ENCODE data around the gene SPAG9.

The SPAG9 gene

DNA sequence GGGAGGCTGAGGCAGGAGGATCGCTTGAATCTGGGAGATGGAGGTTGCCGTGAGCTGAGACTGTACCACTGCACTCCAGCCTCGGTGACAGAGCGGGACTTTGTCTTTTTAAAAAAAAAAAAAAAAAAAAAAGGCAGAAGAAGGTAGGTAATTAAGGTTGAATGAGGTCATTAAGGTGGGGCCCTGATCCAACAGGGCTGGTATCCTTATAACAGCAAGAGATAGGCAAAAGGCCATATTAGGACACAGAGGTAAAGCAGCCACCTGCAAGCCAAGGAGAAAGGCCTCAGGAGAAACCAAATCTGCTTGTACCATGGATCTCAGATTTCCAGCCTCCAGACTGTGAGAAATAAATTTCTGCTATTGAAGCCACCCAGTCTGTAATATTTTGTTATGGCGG lies 60.3 kb downstream of the SPAG9 start:
- Histone ChIP-seq H3K27me3 (ENCODE audit: insufficient read depth, low read length) (no peaks in the 10 kb centered on the region), H2AFZ (ENCODE audit: low read depth, low read length) (no peak overlapping the region), H3K36me3 (ENCODE audit: insufficient read depth, low read length) (no peaks in the 10 kb centered on the region), H3K4me1 (ENCODE audit: insufficient read depth, low read length) (peaks cover 23% of the 10 kb centered on the region), H3K9me3 (ENCODE audit: low read length) (no peaks in the 10 kb centered on the region), H3K4me3 (ENCODE audit: low read length) (no peak overlapping the region)

DNA sequence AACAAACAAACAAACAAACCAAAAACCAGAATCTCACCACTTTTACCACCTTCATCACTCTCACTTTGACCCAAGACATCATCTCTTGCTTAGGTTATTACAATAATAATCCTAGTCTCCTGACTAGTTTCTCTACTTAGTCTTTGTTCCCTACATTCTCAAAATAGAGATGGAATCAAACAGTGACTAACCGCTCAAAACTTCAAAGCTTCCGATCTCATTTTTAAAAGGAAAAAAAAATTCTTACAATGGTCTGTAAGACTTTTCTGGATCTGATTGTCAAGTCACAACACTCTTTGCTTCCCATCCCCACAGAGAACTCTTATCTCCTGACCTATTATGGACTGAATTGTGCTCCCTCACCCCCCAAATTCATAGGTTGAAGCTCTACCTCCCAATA lies 60.9 kb downstream of the SPAG9 start:
- no peak overlapping the region for H3K4me3 ChIP-seq (ENCODE audit: low read length)
- no peaks in the 10 kb centered on the region for H3K9me3 ChIP-seq (ENCODE audit: low read length)
- no peaks in the 10 kb centered on the region for H3K36me3 ChIP-seq (ENCODE audit: insufficient read depth, low read length)
- no peak overlapping the region for H2AFZ ChIP-seq (ENCODE audit: low read depth, low read length)
- H3K4me1 ChIP-seq (ENCODE audit: insufficient read depth, low read length): peaks cover 23% of the 10 kb centered on the region
- no peaks in the 10 kb centered on the region for H3K27me3 ChIP-seq (ENCODE audit: insufficient read depth, low read length)

DNA sequence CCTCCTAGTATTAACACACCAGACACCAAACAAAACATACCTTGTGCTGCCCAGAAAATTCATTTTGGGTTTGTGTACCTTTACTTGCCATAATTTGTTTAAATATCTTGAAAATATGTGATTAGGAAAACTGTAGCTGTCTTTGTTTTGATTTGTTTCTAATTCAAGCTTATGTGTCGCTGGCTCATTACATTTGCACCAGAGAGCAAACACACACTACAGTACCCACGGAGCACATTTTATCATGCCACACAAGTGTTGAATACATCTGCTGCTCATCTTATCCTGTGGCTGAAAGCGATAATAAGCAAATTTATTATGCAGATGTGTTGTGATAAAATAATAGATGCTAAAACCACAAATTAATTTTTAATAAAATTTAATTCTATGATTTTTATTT lies 63.1 kb downstream of the SPAG9 start:
- Histone ChIP-seq H3K27me3 (ENCODE audit: insufficient read depth, low read length) (no peaks in the 10 kb centered on the region), H2AFZ (ENCODE audit: low read depth, low read length) (no peak overlapping the region), H3K9me3 (ENCODE audit: low read length) (no peaks in the 10 kb centered on the region), H3K36me3 (ENCODE audit: insufficient read depth, low read length) (no peaks in the 10 kb centered on the region), H3K4me1 (ENCODE audit: insufficient read depth, low read length) (peaks cover 23% of the 10 kb centered on the region), H3K4me3 (ENCODE audit: low read length) (no peak overlapping the region)

DNA sequence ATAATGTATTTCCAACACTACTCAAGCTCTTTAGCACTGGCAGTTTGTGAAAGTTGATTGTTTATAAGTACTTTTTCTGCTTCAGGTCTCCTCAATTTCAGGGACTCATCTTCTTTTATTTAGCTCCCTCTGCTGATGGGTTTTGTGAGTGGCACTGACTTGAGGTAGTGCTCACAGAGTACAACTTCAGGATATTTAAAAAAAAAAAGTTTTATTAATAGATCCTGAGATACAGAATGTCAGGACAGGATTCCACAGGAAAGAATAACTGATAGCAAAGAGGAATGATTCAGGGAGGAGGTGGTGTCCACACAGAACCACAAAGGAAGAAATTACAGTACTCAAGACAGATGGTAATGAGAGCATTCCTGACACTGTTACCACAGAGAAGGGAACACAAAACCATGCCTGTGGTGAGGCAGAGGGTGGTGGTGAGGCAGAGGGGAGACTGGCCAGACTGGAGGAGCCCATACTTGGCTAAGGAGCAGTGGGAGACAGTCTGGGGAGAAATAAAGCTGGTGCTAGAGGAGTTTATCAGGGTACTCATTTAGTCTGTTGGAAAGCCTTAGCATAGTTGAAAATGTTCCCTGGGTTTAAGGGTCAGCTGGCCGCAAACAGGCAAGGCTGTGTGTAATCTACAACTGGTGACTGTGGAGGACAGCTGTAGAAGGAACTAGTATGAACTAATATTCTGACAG lies 63.7 kb downstream of the SPAG9 start:
- Histone ChIP-seq H3K27me3 (ENCODE audit: insufficient read depth, low read length) (no peaks in the 10 kb centered on the region), H3K4me3 (ENCODE audit: low read length) (no peak overlapping the region), H3K4me1 (ENCODE audit: insufficient read depth, low read length) (peaks cover 26% of the 10 kb centered on the region), H3K36me3 (ENCODE audit: insufficient read depth, low read length) (no peaks in the 10 kb centered on the region), H3K9me3 (ENCODE audit: low read length) (no peaks in the 10 kb centered on the region), H2AFZ (ENCODE audit: low read depth, low read length) (no peak overlapping the region)

DNA sequence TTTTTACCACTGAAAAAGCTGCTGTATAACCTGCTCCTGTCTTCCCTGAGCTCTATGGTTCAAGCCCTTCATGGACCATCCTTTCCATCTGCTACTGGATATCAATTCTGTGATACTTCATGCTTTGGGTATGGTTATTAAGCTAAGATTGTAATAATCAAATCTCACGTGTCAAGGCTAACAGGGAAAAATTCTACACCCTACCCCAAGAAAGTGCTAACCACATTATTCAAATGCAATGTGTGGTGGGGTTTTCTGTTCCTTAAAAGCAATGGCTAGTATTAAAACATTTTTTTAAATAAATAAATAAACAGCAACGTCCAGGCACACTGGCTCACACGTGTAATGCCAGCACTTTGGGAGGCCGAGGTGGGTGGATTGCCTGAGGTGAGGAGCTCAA lies 65.9 kb downstream of the SPAG9 start:
- Histone ChIP-seq H2AFZ (ENCODE audit: low read depth, low read length) (no peak overlapping the region), H3K4me3 (ENCODE audit: low read length) (no peak overlapping the region), H3K9me3 (ENCODE audit: low read length) (no peaks in the 10 kb centered on the region), H3K4me1 (ENCODE audit: insufficient read depth, low read length) (peaks cover 26% of the 10 kb centered on the region), H3K36me3 (ENCODE audit: insufficient read depth, low read length) (no peaks in the 10 kb centered on the region), H3K27me3 (ENCODE audit: insufficient read depth, low read length) (no peaks in the 10 kb centered on the region)

DNA sequence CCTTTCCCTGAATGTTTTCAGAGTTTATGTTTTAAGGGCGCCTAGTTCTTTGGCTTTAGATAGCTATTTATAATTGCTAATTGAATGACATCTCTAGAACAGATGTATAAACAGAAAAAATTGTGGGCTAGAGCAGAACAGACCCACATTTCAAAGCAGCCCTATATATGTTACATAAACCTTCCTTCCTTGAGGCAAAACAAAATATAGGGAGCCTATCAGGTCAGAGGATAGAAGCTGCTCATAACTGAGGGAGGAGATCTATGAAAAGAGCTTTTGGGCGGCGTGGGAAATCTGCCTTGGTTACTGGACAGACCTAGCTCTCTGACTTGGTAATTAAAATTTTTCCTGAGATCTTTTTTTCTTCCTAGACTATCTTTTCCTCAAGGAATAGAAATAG lies 68.4 kb downstream of the SPAG9 start:
- Histone ChIP-seq H3K36me3 (ENCODE audit: insufficient read depth, low read length) (no peaks in the 10 kb centered on the region), H3K9me3 (ENCODE audit: low read length) (no peaks in the 10 kb centered on the region), H3K4me3 (ENCODE audit: low read length) (no peak overlapping the region), H3K27me3 (ENCODE audit: insufficient read depth, low read length) (no peaks in the 10 kb centered on the region), H3K4me1 (ENCODE audit: insufficient read depth, low read length) (peaks cover 37% of the 10 kb centered on the region), H2AFZ (ENCODE audit: low read depth, low read length) (no peak overlapping the region)

DNA sequence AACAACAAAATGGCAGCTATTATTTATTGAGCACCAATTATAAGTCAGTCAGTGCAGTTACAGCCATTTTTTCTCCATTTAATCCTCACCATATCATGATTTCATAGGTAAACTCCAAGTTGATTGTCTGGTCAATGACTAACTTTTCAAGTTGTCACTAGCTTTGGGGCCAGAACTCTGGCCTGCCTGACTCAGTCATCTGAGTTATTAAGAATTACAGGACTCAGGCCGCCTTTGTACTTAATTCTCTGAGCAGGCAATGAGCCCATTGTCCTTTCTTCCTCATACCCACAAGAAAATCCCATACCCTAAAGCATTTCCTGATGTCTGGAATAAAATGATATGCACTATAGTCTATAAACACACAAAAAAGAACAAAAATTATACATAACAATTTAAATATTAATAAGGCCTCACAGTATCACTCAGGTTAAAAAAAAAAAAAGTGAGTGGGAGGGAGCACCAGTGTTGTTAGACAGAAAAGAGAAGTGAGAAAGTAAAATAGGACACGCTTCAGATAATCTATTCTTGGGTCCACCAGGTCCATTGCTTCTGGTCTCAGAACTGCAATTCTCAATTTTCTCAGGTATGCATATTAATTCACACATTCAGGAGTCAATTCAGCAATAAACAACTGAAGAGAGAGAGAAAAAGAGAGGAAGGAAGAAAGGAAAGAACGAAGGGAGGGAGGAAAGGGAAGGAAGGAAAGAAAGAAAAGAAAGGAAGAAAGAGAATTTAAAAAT lies 70.2 kb downstream of the SPAG9 start:
- no peak overlapping the region for H2AFZ ChIP-seq (ENCODE audit: low read depth, low read length)
- H3K36me3 ChIP-seq (ENCODE audit: insufficient read depth, low read length): no peaks in the 10 kb centered on the region
- no peak overlapping the region for H3K4me3 ChIP-seq (ENCODE audit: low read length)
- H3K4me1 ChIP-seq (ENCODE audit: insufficient read depth, low read length): peaks cover 22% of the 10 kb centered on the region
- no peaks in the 10 kb centered on the region for H3K27me3 ChIP-seq (ENCODE audit: insufficient read depth, low read length)
- H3K9me3 ChIP-seq (ENCODE audit: low read length): no peaks in the 10 kb centered on the region

DNA sequence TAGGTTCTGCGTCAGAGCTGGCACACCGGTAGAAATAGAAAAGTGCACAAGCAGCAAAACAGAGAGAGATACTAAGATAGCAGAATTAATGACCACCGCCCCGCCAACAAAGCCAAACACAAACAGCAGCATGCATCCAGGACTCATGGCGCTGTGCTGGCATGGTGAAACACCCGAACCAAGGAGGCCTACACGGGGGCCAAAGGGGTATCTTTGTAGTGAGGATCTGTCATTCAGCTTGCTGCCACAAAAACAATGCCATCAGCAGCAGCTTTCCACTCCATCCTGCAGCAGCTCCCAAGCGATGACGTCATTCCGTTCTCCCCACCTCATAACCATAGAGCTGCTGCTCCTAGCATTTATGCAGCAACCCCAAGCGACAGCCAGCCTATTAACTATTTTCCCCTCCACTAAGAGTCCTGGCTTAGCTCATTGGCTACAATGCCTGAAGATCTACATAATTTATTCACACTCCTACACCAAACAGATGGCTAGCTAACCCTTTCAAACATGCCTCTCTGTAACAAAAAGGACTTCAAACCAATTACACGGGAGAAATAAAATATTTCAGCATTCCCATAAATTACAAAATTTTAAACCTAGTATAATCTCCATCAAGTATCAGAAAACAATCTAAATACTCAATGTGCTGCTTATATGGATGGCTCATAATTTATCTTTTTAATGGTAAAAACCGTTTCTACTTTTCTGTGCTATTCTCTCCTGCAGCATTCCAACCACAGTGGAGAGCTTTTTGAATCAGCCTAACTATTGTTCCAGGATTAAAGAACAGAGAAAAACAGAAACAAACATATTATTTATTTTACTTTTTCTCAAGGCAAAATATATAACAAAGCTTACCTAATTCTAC lies 73.9 kb downstream of the SPAG9 start:
- peaks cover 40% of the 10 kb centered on the region for H3K4me1 ChIP-seq (ENCODE audit: insufficient read depth, low read length)
- peak overlapping the region; percentile 80 for H3K4me3 ChIP-seq (ENCODE audit: low read length)
- H3K27me3 ChIP-seq (ENCODE audit: insufficient read depth, low read length): no peaks in the 10 kb centered on the region
- no peaks in the 10 kb centered on the region for H3K9me3 ChIP-seq (ENCODE audit: low read length)
- H3K36me3 ChIP-seq (ENCODE audit: insufficient read depth, low read length): no peaks in the 10 kb centered on the region
- peak overlapping the region; percentile 19 for H2AFZ ChIP-seq (ENCODE audit: low read depth, low read length)

DNA sequence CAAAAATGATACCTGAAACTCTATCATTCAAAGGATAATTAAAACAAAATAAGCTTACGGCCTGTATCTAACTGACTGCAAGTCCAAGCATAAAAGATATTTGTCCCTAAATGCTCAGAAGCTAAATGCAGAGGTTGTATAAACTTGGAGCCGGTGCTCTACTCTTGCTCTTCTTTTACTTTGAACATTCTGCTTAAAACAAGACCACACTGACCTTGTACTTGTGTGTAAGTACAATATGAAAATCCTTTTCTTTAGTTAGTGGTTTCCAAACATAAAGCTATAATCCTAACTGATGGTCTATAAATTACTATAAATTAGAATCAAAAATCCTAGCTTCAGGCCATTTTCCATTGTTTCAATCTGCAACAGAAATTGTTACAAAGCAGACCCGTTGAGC lies 74.6 kb downstream of the SPAG9 start:
- H2AFZ ChIP-seq (ENCODE audit: low read depth, low read length): no peak overlapping the region

DNA sequence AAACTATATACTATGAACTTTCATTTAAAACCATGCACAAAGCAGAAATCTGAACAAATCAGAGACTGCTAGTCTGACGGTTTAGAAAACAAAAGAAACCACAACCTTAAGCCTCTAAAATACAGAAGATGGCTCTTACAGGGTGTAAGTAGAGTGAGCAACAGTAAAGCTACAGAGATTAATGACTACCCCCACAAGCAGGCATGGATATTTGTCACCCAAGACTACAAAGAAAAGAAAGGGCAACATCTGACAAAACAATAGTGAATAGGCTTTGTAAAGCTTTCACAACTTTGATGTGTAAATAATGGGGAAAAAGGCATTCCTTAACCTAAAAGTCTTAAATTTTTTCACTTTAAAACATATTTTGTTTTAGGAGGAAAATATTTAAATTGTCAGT lies 75.0 kb downstream of the SPAG9 start:
- Histone ChIP-seq H3K4me1 (ENCODE audit: insufficient read depth, low read length) (peaks cover 43% of the 10 kb centered on the region), H3K4me3 (ENCODE audit: low read length) (peak overlapping the region; percentile 80)

More for the DNA sequence above, 74.6 kb downstream of the SPAG9 start:
- H3K36me3 ChIP-seq (ENCODE audit: insufficient read depth, low read length): no peaks in the 10 kb centered on the region
- H3K4me3 ChIP-seq (ENCODE audit: low read length): peak overlapping the region; percentile 80
- H3K9me3 ChIP-seq (ENCODE audit: low read length): no peaks in the 10 kb centered on the region
- no peaks in the 10 kb centered on the region for H3K27me3 ChIP-seq (ENCODE audit: insufficient read depth, low read length)
- peaks cover 43% of the 10 kb centered on the region for H3K4me1 ChIP-seq (ENCODE audit: insufficient read depth, low read length)

DNA sequence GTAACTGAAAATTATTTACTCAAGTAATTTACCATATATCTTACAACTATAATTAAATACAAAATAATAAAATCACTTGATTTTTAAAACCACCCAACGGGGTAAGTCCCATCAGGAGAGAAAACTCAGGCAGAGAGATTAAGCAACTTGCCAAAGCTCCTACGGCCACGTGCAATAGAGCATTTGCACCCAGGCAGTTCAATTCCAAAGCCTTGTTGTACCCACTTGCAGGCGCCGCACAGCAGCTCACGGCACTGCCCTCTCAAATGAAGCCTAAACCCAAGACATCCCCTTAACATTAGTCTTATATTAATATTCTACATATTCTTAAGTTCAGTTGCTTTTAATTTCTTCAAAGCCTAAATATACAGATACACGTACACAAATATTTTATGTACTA lies 75.7 kb downstream of the SPAG9 start:
- Histone ChIP-seq H3K36me3 (ENCODE audit: insufficient read depth, low read length) (peaks cover 7% of the 10 kb centered on the region), H3K4me1 (ENCODE audit: insufficient read depth, low read length) (peaks cover 43% of the 10 kb centered on the region), H3K9me3 (ENCODE audit: low read length) (no peaks in the 10 kb centered on the region), H3K4me3 (ENCODE audit: low read length) (peak overlapping the region; percentile 80), H2AFZ (ENCODE audit: low read depth, low read length) (no peak overlapping the region), H3K27me3 (ENCODE audit: insufficient read depth, low read length) (no peaks in the 10 kb centered on the region)

More for the DNA sequence above, 75.0 kb downstream of the SPAG9 start:
- no peaks in the 10 kb centered on the region for H3K27me3 ChIP-seq (ENCODE audit: insufficient read depth, low read length)
- peaks cover under 1% of the 10 kb centered on the region for H3K36me3 ChIP-seq (ENCODE audit: insufficient read depth, low read length)
- no peaks in the 10 kb centered on the region for H3K9me3 ChIP-seq (ENCODE audit: low read length)
- H2AFZ ChIP-seq (ENCODE audit: low read depth, low read length): no peak overlapping the region

DNA sequence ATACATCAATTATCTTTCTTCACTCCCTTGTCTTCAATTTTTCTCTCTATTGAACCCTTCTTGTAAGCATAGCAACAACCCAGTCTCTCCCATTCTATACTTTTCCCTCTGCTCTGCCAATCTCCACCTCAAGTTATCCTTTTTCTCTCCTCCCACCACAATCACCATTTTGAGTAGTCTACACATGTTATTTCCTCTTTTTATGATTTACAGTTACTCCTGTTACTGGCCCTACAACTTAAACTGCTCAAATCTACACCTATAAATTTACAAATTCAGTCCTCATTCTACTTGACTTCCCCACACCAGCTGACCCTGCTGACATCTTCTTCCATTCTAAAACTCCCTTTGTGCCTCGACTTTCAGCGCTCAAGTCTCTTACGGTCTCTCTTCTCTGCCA lies 84.6 kb downstream of the SPAG9 start:
- Histone ChIP-seq H3K4me1 (ENCODE audit: insufficient read depth, low read length) (peaks cover 25% of the 10 kb centered on the region), H3K36me3 (ENCODE audit: insufficient read depth, low read length) (peaks cover 70% of the 10 kb centered on the region), H3K27me3 (ENCODE audit: insufficient read depth, low read length) (no peaks in the 10 kb centered on the region), H2AFZ (ENCODE audit: low read depth, low read length) (no peak overlapping the region), H3K4me3 (ENCODE audit: low read length) (no peak overlapping the region), H3K9me3 (ENCODE audit: low read length) (no peaks in the 10 kb centered on the region)

DNA sequence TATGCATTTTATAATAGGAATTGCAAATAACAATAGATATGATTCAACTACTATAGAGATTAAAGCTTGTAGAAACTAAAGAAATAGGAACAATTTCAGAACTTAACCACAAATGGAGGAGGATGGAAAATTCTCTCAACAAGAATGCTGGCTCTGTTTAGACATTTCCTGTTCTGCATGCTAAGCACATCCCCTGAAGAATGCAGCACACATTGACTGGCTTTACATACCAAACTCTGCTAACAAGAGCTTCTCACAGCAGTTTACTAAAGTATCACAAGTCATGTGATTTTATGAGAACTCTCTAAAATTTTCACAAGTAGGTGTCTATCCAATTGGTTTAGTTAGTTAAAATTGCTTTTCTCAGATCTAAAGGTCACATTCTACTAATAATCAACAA lies 85.2 kb downstream of the SPAG9 start:
- Histone ChIP-seq H3K36me3 (ENCODE audit: insufficient read depth, low read length) (peaks cover 74% of the 10 kb centered on the region), H3K4me1 (ENCODE audit: insufficient read depth, low read length) (peaks cover 25% of the 10 kb centered on the region), H3K27me3 (ENCODE audit: insufficient read depth, low read length) (no peaks in the 10 kb centered on the region), H3K4me3 (ENCODE audit: low read length) (no peak overlapping the region), H2AFZ (ENCODE audit: low read depth, low read length) (no peak overlapping the region), H3K9me3 (ENCODE audit: low read length) (no peaks in the 10 kb centered on the region)
